ENCODE results near the gene CRY2.

The CRY2 gene

GRCh38 chr11:45801723-45802315 lies 45.5 kb upstream of the CRY2 start:
- H3K9me3 ChIP-seq (replicated peaks in 1 of 2; ENCODE audit: control insufficient read depth in 2 of 2, insufficient read depth in 1 of 2, low read depth in 1 of 2, low read length in 2 of 2), result no peaks in the 10 kb centered on the region
- no peak overlapping the region for H3K27ac ChIP-seq (replicated peaks; ENCODE audit: low read length)
- no peak overlapping the region for H3K14ac ChIP-seq (ENCODE audit: low read length)
- no peak overlapping the region for H4K91ac ChIP-seq (ENCODE audit: low read depth, low read length, poor library complexity)
- H2BK5ac ChIP-seq (ENCODE audit: low read length), result no peak overlapping the region
- H4K8ac ChIP-seq (ENCODE audit: low read depth, low read length), result no peak overlapping the region
- no peak overlapping the region for H3K4ac ChIP-seq (ENCODE audit: low read length)
- peaks cover 7 to 8% of the 10 kb centered on the region in 2 donors for H3K4me1 ChIP-seq (ENCODE audit: control insufficient read depth in 2 of 2, insufficient read depth in 1 of 2, low read depth in 1 of 2, low read length in 2 of 2)
- no peak overlapping the region for H3K4me2 ChIP-seq (ENCODE audit: insufficient read depth, low read length, poor library complexity, severe bottlenecking)
- no peak overlapping the region for H3K4me3 ChIP-seq (ENCODE audit: low read length in 2 of 2)
- H3K9ac ChIP-seq (ENCODE audit: low read depth, low read length, poor library complexity), result no peak overlapping the region
- H3K27me3 ChIP-seq (ENCODE audit: control insufficient read depth in 3 of 3, insufficient read depth in 3 of 3, low read depth in 1 of 3, low read length in 3 of 3), result peaks cover 0 to 57% (median 15%) of the 10 kb centered on the region in 3 experiments
- H2BK120ac ChIP-seq (ENCODE audit: low read depth, low read length), result no peak overlapping the region
- H2BK15ac ChIP-seq (ENCODE audit: low read length), result no peak overlapping the region
- H3K79me1 ChIP-seq (ENCODE audit: low read depth, low read length), result no peaks in the 10 kb centered on the region
- H2BK12ac ChIP-seq (ENCODE audit: low read length), result no peak overlapping the region
- DNase-seq (ENCODE audit: low spot score), result no peak
- H2AFZ ChIP-seq (ENCODE audit: low read length), result no peak overlapping the region
- no CpG with 5 or more reads among the region's 2 CpGs for WGBS, 2 donors (ENCODE audit: extremely low coverage in 2 of 2, insufficient read length in 2 of 2, insufficient replicate concordance in 1 of 2)
- no peaks in the 10 kb centered on the region for H3K36me3 ChIP-seq (replicated peaks in 1 of 2; ENCODE audit: control insufficient read depth in 2 of 2, insufficient read depth in 2 of 2, low read length in 2 of 2)
- no peak overlapping the region for H3K23ac ChIP-seq (ENCODE audit: low read depth, low read length, poor library complexity)
- no peak overlapping the region for H2AK5ac ChIP-seq (ENCODE audit: low read depth, low read length)
- H3K18ac ChIP-seq (ENCODE audit: low read length), result no peak overlapping the region

- no peak overlapping the region for H3K4ac ChIP-seq (ENCODE audit: low read length)
- no peak overlapping the region for H2AK5ac ChIP-seq (ENCODE audit: low read depth, low read length)
- H3K4me2 ChIP-seq (ENCODE audit: insufficient read depth, low read length, poor library complexity, severe bottlenecking), result no peak overlapping the region
- H3K36me3 ChIP-seq (replicated peaks in 1 of 2; ENCODE audit: control insufficient read depth in 2 of 2, insufficient read depth in 2 of 2, low read length in 2 of 2), result no peaks in the 10 kb centered on the region
- peaks cover 0 to 52% (median 15%) of the 10 kb centered on the region in 3 experiments for H3K27me3 ChIP-seq (ENCODE audit: control insufficient read depth in 3 of 3, insufficient read depth in 3 of 3, low read depth in 1 of 3, low read length in 3 of 3)
- H2AFZ ChIP-seq (ENCODE audit: low read length), result no peak overlapping the region
- H3K4me1 ChIP-seq (ENCODE audit: control insufficient read depth in 2 of 2, insufficient read depth in 1 of 2, low read depth in 1 of 2, low read length in 2 of 2), result peaks cover 8 to 12% of the 10 kb centered on the region in 2 donors
- H2BK12ac ChIP-seq (ENCODE audit: low read length), result no peak overlapping the region
- no peaks in the 10 kb centered on the region for H3K9me3 ChIP-seq (replicated peaks in 1 of 2; ENCODE audit: control insufficient read depth in 2 of 2, insufficient read depth in 1 of 2, low read depth in 1 of 2, low read length in 2 of 2)
- no peak overlapping the region for H2BK5ac ChIP-seq (ENCODE audit: low read length)
- DNase-seq (ENCODE audit: low spot score), result no peak
- no peak overlapping the region for H4K91ac ChIP-seq (ENCODE audit: low read depth, low read length, poor library complexity)
- H3K18ac ChIP-seq (ENCODE audit: low read length), result no peak overlapping the region
- H3K79me1 ChIP-seq (ENCODE audit: low read depth, low read length), result no peaks in the 10 kb centered on the region
- no peak overlapping the region for H3K14ac ChIP-seq (ENCODE audit: low read length)
- no peak overlapping the region for H4K8ac ChIP-seq (ENCODE audit: low read depth, low read length)
- H3K27ac ChIP-seq (replicated peaks; ENCODE audit: low read length), result no peak overlapping the region
- no peak overlapping the region for H3K23ac ChIP-seq (ENCODE audit: low read depth, low read length, poor library complexity)
- no CpG with 5 or more reads among the region's 10 CpGs for WGBS, 2 donors (ENCODE audit: extremely low coverage in 2 of 2, insufficient read length in 2 of 2, insufficient replicate concordance in 1 of 2)
- no peak overlapping the region for H2BK120ac ChIP-seq (ENCODE audit: low read depth, low read length)
- no peak overlapping the region for H2BK15ac ChIP-seq (ENCODE audit: low read length)
- no peak overlapping the region for H3K9ac ChIP-seq (ENCODE audit: low read depth, low read length, poor library complexity)
- no peak overlapping the region for H3K4me3 ChIP-seq (ENCODE audit: low read length in 2 of 2)
Measured at GRCh38 chr11:45802531-45803317, 44.6 kb upstream of the CRY2 start.

GRCh38 chr11:45803971-45804760 lies 43.1 kb upstream of the CRY2 start:
- Histone ChIP-seq H3K18ac (ENCODE audit: low read length) (peak overlapping the region; percentile 97), H2BK15ac (ENCODE audit: low read length) (peak overlapping the region; percentile 50)
- WGBS, 2 donors (ENCODE audit: extremely low coverage in 2 of 2, insufficient read length in 2 of 2, insufficient replicate concordance in 1 of 2), result no CpG with 5 or more reads among the region's 70 CpGs

More at GRCh38 chr11:45803971-45804760, 43.1 kb upstream of the CRY2 start:
- H3K27me3 ChIP-seq (ENCODE audit: control insufficient read depth in 3 of 3, insufficient read depth in 3 of 3, low read depth in 1 of 3, low read length in 3 of 3), result peaks cover 0 to 40% (median 15%) of the 10 kb centered on the region in 3 experiments
- peaks cover 8 to 12% of the 10 kb centered on the region in 2 donors for H3K4me1 ChIP-seq (ENCODE audit: control insufficient read depth in 2 of 2, insufficient read depth in 1 of 2, low read depth in 1 of 2, low read length in 2 of 2)
- peak; percentile 54 for DNase-seq (ENCODE audit: low spot score)
- H3K36me3 ChIP-seq (replicated peaks in 1 of 2; ENCODE audit: control insufficient read depth in 2 of 2, insufficient read depth in 2 of 2, low read length in 2 of 2), result peaks cover 0 to 4% of the 10 kb centered on the region in 2 donors
- H3K27ac ChIP-seq (replicated peaks; ENCODE audit: low read length), result no peak overlapping the region
- no peak overlapping the region for H4K8ac ChIP-seq (ENCODE audit: low read depth, low read length)
- no peak overlapping the region for H4K91ac ChIP-seq (ENCODE audit: low read depth, low read length, poor library complexity)
- peak overlapping the region; percentile 77 to 94 for H3K4me3 ChIP-seq (ENCODE audit: low read length in 2 of 2)
- no peak overlapping the region for H2BK5ac ChIP-seq (ENCODE audit: low read length)
- peak overlapping the region; percentile 91 for H3K9ac ChIP-seq (ENCODE audit: low read depth, low read length, poor library complexity)
- no peak overlapping the region for H3K14ac ChIP-seq (ENCODE audit: low read length)
- peak overlapping the region; percentile 52 for H2BK12ac ChIP-seq (ENCODE audit: low read length)
- no peak overlapping the region for H2BK120ac ChIP-seq (ENCODE audit: low read depth, low read length)
- H3K9me3 ChIP-seq (replicated peaks in 1 of 2; ENCODE audit: control insufficient read depth in 2 of 2, insufficient read depth in 1 of 2, low read depth in 1 of 2, low read length in 2 of 2), result no peaks in the 10 kb centered on the region
- no peak overlapping the region for H3K4ac ChIP-seq (ENCODE audit: low read length)
- H3K79me1 ChIP-seq (ENCODE audit: low read depth, low read length), result no peaks in the 10 kb centered on the region
- H3K4me2 ChIP-seq (ENCODE audit: insufficient read depth, low read length, poor library complexity, severe bottlenecking), result peak overlapping the region; percentile 98
- no peak overlapping the region for H2AK5ac ChIP-seq (ENCODE audit: low read depth, low read length)
- H2AFZ ChIP-seq (ENCODE audit: low read length), result peak overlapping the region; percentile 100
- peak overlapping the region; percentile 83 for H3K23ac ChIP-seq (ENCODE audit: low read depth, low read length, poor library complexity)
